ENCODE data around the gene HYCC1.

The HYCC1 gene

DNA sequence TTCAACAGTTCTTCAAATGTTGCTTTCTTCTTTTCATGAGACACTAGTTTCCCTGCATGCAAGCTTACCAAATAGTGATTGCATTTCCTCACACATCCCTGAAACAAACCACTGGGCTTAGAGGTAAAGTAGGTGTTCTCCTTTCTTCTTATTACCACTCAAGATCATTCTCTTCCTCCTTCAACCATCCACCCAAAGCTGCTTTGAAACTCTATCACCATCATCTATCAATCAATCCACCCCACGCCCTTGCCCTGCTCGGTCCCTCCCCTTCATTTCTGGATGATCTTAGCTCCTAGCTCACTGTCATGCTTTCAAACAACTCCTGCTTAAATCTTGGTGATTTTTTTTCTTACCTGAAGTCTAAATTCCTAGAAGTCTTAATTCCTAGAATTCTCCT is 18.9 kb downstream of the HYCC1 start:
- H3K36me3 ChIP-seq (ENCODE audit: control insufficient read depth, insufficient read depth, low read length), result no peaks in the 10 kb centered on the region
- no peaks in the 10 kb centered on the region for H3K27me3 ChIP-seq (replicated peaks; ENCODE audit: control insufficient read depth, insufficient read depth, low read length)
- DNase-seq (ENCODE audit: extremely low read depth, insufficient read length), result no peak
- no peak overlapping the region for H3K4me3 ChIP-seq (replicated peaks; ENCODE audit: low read depth, low read length)
- TF ChIP-seq, protein P1, sequence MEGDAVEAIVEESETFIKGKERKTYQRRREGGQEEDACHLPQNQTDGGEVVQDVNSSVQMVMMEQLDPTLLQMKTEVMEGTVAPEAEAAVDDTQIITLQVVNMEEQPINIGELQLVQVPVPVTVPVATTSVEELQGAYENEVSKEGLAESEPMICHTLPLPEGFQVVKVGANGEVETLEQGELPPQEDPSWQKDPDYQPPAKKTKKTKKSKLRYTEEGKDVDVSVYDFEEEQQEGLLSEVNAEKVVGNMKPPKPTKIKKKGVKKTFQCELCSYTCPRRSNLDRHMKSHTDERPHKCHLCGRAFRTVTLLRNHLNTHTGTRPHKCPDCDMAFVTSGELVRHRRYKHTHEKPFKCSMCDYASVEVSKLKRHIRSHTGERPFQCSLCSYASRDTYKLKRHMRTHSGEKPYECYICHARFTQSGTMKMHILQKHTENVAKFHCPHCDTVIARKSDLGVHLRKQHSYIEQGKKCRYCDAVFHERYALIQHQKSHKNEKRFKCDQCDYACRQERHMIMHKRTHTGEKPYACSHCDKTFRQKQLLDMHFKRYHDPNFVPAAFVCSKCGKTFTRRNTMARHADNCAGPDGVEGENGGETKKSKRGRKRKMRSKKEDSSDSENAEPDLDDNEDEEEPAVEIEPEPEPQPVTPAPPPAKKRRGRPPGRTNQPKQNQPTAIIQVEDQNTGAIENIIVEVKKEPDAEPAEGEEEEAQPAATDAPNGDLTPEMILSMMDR (IDR thresholded peaks at IDR 0.05; ENCODE audit: insufficient read depth, low read length, poor library complexity, severe bottlenecking), result no peak

- peak; percentile 44 for DNase-seq (ENCODE audit: extremely low read depth, insufficient read length)
- TF ChIP-seq, protein P1 (IDR thresholded peaks at IDR 0.05; ENCODE audit: insufficient read depth, low read length, poor library complexity, severe bottlenecking), result no peak
- Histone ChIP-seq H3K27me3 (replicated peaks; ENCODE audit: control insufficient read depth, insufficient read depth, low read length) (no peaks in the 10 kb centered on the region), H3K36me3 (ENCODE audit: control insufficient read depth, insufficient read depth, low read length) (no peaks in the 10 kb centered on the region), H3K4me3 (replicated peaks; ENCODE audit: low read depth, low read length) (no peak overlapping the region; the same call in 1 of the 2 replicates)
These were observed 20.8 kb downstream of the HYCC1 start for GRCh38 chr7:22992874-22993840.

- TF ChIP-seq, protein P1 (IDR thresholded peaks at IDR 0.05; ENCODE audit: insufficient read depth, low read length, poor library complexity, severe bottlenecking), result no peak
- DNase-seq (ENCODE audit: extremely low read depth, insufficient read length), result no peak
- no peak overlapping the region for H3K4me3 ChIP-seq (replicated peaks; ENCODE audit: low read depth, low read length)
- no peaks in the 10 kb centered on the region for H3K27me3 ChIP-seq (replicated peaks; ENCODE audit: control insufficient read depth, insufficient read depth, low read length)
- no peaks in the 10 kb centered on the region for H3K36me3 ChIP-seq (ENCODE audit: control insufficient read depth, insufficient read depth, low read length)
These were observed 23.4 kb downstream of the HYCC1 start for GRCh38 chr7:22990588-22990949.

- H3K4me3 ChIP-seq (replicated peaks; ENCODE audit: low read depth, low read length), result no peak overlapping the region
- H3K36me3 ChIP-seq (ENCODE audit: control insufficient read depth, insufficient read depth, low read length), result no peaks in the 10 kb centered on the region
- H3K27me3 ChIP-seq (replicated peaks; ENCODE audit: control insufficient read depth, insufficient read depth, low read length), result no peaks in the 10 kb centered on the region
- DNase-seq (ENCODE audit: extremely low read depth, insufficient read length), result no peak
- TF ChIP-seq, protein P1 (IDR thresholded peaks at IDR 0.05; ENCODE audit: insufficient read depth, low read length, poor library complexity, severe bottlenecking), result no peak
These were observed 24.0 kb downstream of the HYCC1 start for GRCh38 chr7:22989643-22990587.

DNA sequence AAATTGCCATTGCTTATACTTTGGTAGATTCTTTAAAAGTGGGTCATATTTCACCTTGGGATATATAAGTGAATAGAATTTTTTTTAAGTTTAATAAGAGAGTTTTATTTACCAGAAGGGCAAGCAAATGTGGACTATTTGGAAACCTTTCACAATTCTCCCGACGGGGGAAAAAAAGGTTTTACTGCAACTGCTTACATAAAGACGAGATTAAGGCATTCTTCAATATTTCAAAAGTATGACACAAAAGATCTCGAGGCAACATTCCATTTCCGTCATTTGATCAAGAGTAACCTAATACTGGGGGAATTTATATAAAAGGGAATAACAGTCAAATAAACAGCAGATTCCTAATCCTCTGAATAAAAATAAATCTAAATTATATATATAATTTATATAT is 28.5 kb downstream of the HYCC1 start:
- Histone ChIP-seq H3K36me3 (ENCODE audit: control insufficient read depth, insufficient read depth, low read length) (no peaks in the 10 kb centered on the region; the same call in 1 of the 2 replicates), H3K27me3 (replicated peaks; ENCODE audit: control insufficient read depth, insufficient read depth, low read length) (no peaks in the 10 kb centered on the region), H3K4me3 (replicated peaks; ENCODE audit: low read depth, low read length) (no peak overlapping the region)
- DNase-seq (ENCODE audit: extremely low read depth, insufficient read length), result no peak
- TF ChIP-seq, protein P1 (IDR thresholded peaks at IDR 0.05; ENCODE audit: insufficient read depth, low read length, poor library complexity, severe bottlenecking), result no peak

All from GM06990 (cell line).